Nephron progenitor cell (in vitro differentiated cells): ENCODE data around the gene TCEA3.

Source experiments
- DNase-seq: peaks from one replicate; pipeline ENCODE4 v3.0.0; 2021
- H3K27ac Mint-ChIP-seq: 2 replicates; pipeline ENCODE4 v1.8.0; 2021; ENCODE audit warnings: mild to moderate bottlenecking, moderate library complexity, mixed read lengths
- H3K27me3 Mint-ChIP-seq: 2 replicates; pipeline ENCODE4 v1.8.0; 2021; ENCODE audit warnings: mild to moderate bottlenecking, low read depth, mixed read lengths; ENCODE audit not compliant: poor library complexity
- H3K36me3 Mint-ChIP-seq: 2 replicates; pipeline ENCODE4 v1.8.0; 2021; ENCODE audit warnings: low read depth, mixed read lengths
- H3K4me1 Mint-ChIP-seq: 2 replicates; pipeline ENCODE4 v1.8.0; 2021; ENCODE audit warnings: mixed read lengths
- H3K4me3 Mint-ChIP-seq: 2 replicates; pipeline ENCODE4 v1.8.0; 2021; ENCODE audit warnings: mild to moderate bottlenecking, moderate library complexity, mixed read lengths
- H3K9me3 Mint-ChIP-seq: 2 replicates; pipeline ENCODE4 v1.8.0; 2021; ENCODE audit warnings: mild to moderate bottlenecking, moderate library complexity, mixed read lengths
- CTCF ChIP-seq: fragments of 200-600 bp; sonication (generic); IDR thresholded peaks from 2 replicates; pipeline ENCODE4 v1.5.0; 2021; ENCODE audit warnings: antibody characterized with exemption

TCEA3 gene

GRCh38 chr1:23358310-23358875 is 66.2 kb downstream of the TCEA3 start:
- Mint-ChIP-seq H3K4me1 (no peaks in the 10 kb centered on the region), H3K36me3 (peaks cover 66% of the 10 kb centered on the region), H3K9me3 (peaks cover 75% of the 10 kb centered on the region), H3K4me3 (no peak overlapping the region), H3K27ac (no peak overlapping the region), H3K27me3 (peaks cover 49% of the 10 kb centered on the region)
- DNase-seq: no peak
- no peak for TF ChIP-seq CTCF

GRCh38 chr1:23357138-23357908 is 67.2 kb downstream of the TCEA3 start:
- DNase-seq: no peak
- H3K4me3 Mint-ChIP-seq: no peak overlapping the region
- peaks cover 54% of the 10 kb centered on the region for H3K27me3 Mint-ChIP-seq
- H3K27ac Mint-ChIP-seq: no peak overlapping the region
- peaks cover 55% of the 10 kb centered on the region for H3K36me3 Mint-ChIP-seq
- no peak for TF ChIP-seq CTCF
- H3K9me3 Mint-ChIP-seq: peaks cover 65% of the 10 kb centered on the region
- H3K4me1 Mint-ChIP-seq: no peaks in the 10 kb centered on the region

GRCh38 chr1:23356471-23357137 is 67.9 kb downstream of the TCEA3 start:
- peaks cover 58% of the 10 kb centered on the region for H3K9me3 Mint-ChIP-seq
- peaks cover 48% of the 10 kb centered on the region for H3K36me3 Mint-ChIP-seq
- no peak overlapping the region for H3K27ac Mint-ChIP-seq
- peaks cover 56% of the 10 kb centered on the region for H3K27me3 Mint-ChIP-seq
- DNase-seq: no peak
- TF ChIP-seq CTCF: no peak
- H3K4me1 Mint-ChIP-seq: no peaks in the 10 kb centered on the region
- H3K4me3 Mint-ChIP-seq: no peak overlapping the region

- H3K27ac Mint-ChIP-seq: no peak overlapping the region
- H3K4me1 Mint-ChIP-seq: no peaks in the 10 kb centered on the region
- no peak for DNase-seq
- peaks cover 65% of the 10 kb centered on the region for H3K27me3 Mint-ChIP-seq
- no peak overlapping the region for H3K4me3 Mint-ChIP-seq
- H3K9me3 Mint-ChIP-seq: peaks cover 37% of the 10 kb centered on the region
- peaks cover 24% of the 10 kb centered on the region for H3K36me3 Mint-ChIP-seq
- no peak for TF ChIP-seq CTCF
These were observed 70.3 kb downstream of the TCEA3 start for GRCh38 chr1:23354245-23354644.

- no peak overlapping the region for H3K4me3 Mint-ChIP-seq
- no peak overlapping the region for H3K27ac Mint-ChIP-seq
- H3K27me3 Mint-ChIP-seq: peaks cover 62% of the 10 kb centered on the region
- peaks cover 6% of the 10 kb centered on the region for H3K36me3 Mint-ChIP-seq
- TF ChIP-seq CTCF: no peak
- H3K9me3 Mint-ChIP-seq: peaks cover 23% of the 10 kb centered on the region
- no peak for DNase-seq
- H3K4me1 Mint-ChIP-seq: no peaks in the 10 kb centered on the region
These were observed 72.4 kb downstream of the TCEA3 start for GRCh38 chr1:23352096-23352695.
